ENCODE measurements around the gene S100B.

GRCh38 chr21:46605767-46606426, 1.0 kb upstream of the S100B start:
- no peak for TF ChIP-seq POLR2A (IDR thresholded peaks at IDR 0.05)
- TF ChIP-seq, protein P1, sequence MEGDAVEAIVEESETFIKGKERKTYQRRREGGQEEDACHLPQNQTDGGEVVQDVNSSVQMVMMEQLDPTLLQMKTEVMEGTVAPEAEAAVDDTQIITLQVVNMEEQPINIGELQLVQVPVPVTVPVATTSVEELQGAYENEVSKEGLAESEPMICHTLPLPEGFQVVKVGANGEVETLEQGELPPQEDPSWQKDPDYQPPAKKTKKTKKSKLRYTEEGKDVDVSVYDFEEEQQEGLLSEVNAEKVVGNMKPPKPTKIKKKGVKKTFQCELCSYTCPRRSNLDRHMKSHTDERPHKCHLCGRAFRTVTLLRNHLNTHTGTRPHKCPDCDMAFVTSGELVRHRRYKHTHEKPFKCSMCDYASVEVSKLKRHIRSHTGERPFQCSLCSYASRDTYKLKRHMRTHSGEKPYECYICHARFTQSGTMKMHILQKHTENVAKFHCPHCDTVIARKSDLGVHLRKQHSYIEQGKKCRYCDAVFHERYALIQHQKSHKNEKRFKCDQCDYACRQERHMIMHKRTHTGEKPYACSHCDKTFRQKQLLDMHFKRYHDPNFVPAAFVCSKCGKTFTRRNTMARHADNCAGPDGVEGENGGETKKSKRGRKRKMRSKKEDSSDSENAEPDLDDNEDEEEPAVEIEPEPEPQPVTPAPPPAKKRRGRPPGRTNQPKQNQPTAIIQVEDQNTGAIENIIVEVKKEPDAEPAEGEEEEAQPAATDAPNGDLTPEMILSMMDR (IDR thresholded peaks at IDR 0.05) = no peak
- no peak for TF ChIP-seq POLR2AphosphoS5 (IDR thresholded peaks at IDR 0.05)
